K562 (cell line): ENCODE measurements around the gene NAXE. TPM values are rescaled to one million over a fixed set of nuclear protein-coding genes. Genes with fewer than 3 reads are reported as not detected.
A peak's percentile ranks its signal among the peaks of the same experiment; 100 is the strongest.

Experiments
- CUX1 ChIP-seq: fragments of 200-800 bp; sonication (Bioruptor generic); IDR thresholded peaks from 2 replicates; pipeline ENCODE4 v1.6.1; 2016; ENCODE audit warnings: missing genetic modification characterization, missing compliant biosample characterization
- E2F3 ChIP-seq: fragments of 250-450 bp; sonication (Bioruptor Pico); IDR thresholded peaks from 2 replicates; pipeline ENCODE4 v1.4.0; 2020; ENCODE audit warnings: mild to moderate bottlenecking
- ELF4 ChIP-seq: fragments of 450-650 bp; formaldehyde crosslinking; IDR thresholded peaks from 2 replicates; pipeline ENCODE4 v1.4.0; 2022; ENCODE audit warnings: missing genetic modification characterization
- HDAC3 ChIP-seq: fragments of 450-650 bp; IDR thresholded peaks from 2 replicates; pipeline ENCODE4 v1.6.1; 2018; ENCODE audit warnings: borderline replicate concordance, mild to moderate bottlenecking, moderate library complexity; ENCODE audit not compliant: partially characterized antibody
- HNRNPUL1 ChIP-seq: fragments of 200-400 bp; formaldehyde crosslinking; IDR thresholded peaks from 2 replicates; pipeline ENCODE4 v1.6.1; 2017; ENCODE audit warnings: low read length
- KDM5B ChIP-seq: fragments of 200-600 bp; sonication (generic); IDR thresholded peaks from 2 replicates; pipeline ENCODE4 v1.6.1; 2012; ENCODE audit warnings: low read depth, mild to moderate bottlenecking, moderate library complexity, low read length, control low read depth, inconsistent platforms; ENCODE audit not compliant: insufficient replicate concordance
- NCOA6 ChIP-seq: fragments of 450-650 bp; IDR thresholded peaks from 2 replicates; pipeline ENCODE4 v1.6.1; 2017; ENCODE audit warnings: mild to moderate bottlenecking
- PTBP1 ChIP-seq: fragments of 200-400 bp; formaldehyde crosslinking; IDR thresholded peaks from 2 replicates; pipeline ENCODE4 v1.6.1; 2017; ENCODE audit warnings: low read depth, low read length
- SNRNP70 ChIP-seq: fragments of 200-400 bp; formaldehyde crosslinking; optimal IDR thresholded peaks from 2 replicates; pipeline ENCODE3; 2017; ENCODE audit warnings: low read depth, low read length
- TCFL5 ChIP-seq: fragments of 250-450 bp; sonication (Bioruptor Pico); conservative IDR thresholded peaks from 2 replicates; pipeline ENCODE4 v1.6.1; 2021; ENCODE audit warnings: mild to moderate bottlenecking, moderate library complexity, matching md5 sums
- TEAD2 ChIP-seq: fragments of 450-650 bp; IDR thresholded peaks from 2 replicates; pipeline ENCODE4 v1.6.1; 2016; ENCODE audit warnings: missing genetic modification characterization, control low read depth, missing compliant biosample characterization
- ZBTB1 ChIP-seq: sonication (generic); formaldehyde crosslinking; IDR thresholded peaks from 2 replicates; pipeline ENCODE4 v1.8.1; 2023; ENCODE audit warnings: missing genetic modification reagents, low read depth, mild to moderate bottlenecking, borderline replicate concordance
- ZNF449 ChIP-seq: fragments of 250-450 bp; sonication (Bioruptor Pico); IDR thresholded peaks from 2 replicates; pipeline ENCODE4 v1.8.0; 2022; ENCODE audit warnings: moderate library complexity, mild to moderate bottlenecking, inconsistent platforms
- ZNF583 ChIP-seq: fragments of 250-450 bp; sonication (Bioruptor Pico); IDR thresholded peaks from 2 replicates; pipeline ENCODE4 v1.4.0; 2020
- polyA plus RNA-seq, 8 experiments: library from polyadenylated mRNA; depleted of rRNA in 4 of 8; stranded (reverse) in 5 of 8; unstranded in 3 of 8; fragments of >200 nt; fragmentation: Nextera tagmentation in 2 of 8; fragmentation: Illumina TruSeq in 1 of 8; extraction: Ambion mirVana in 2 of 8; extraction: Trizol in 1 of 8; gene quantifications; 2 replicates each; pipeline versions ENCODE4 v1.2.1 to v1.2.3, GENCODE V29; 2011 to 2014; ENCODE audit warnings: inconsistent platforms in 1 of 8, missing spikeins in 1 of 8
- total RNA-seq, 7 experiments: library from RNA; depleted of rRNA in 6 of 7; stranded (reverse); fragments of >200 nt in 6 of 7; fragmentation: Illumina TruSeq in 2 of 7; extraction: Trizol in 2 of 7; gene quantifications; 2 replicates each; pipeline versions ENCODE4 v1.2.1 to v1.2.3, GENCODE V29; 2011 to 2021; ENCODE audit warnings: low replicate concordance in 1 of 7
- TF ChIP-seq, protein P1 (sequence below): fragments of 450-650 bp; IDR thresholded peaks from 2 replicates; pipeline ENCODE4 v1.6.1; 2016
- TF ChIP-seq, protein P2 (sequence below): sonication (generic); formaldehyde crosslinking; IDR thresholded peaks from 2 replicates; pipeline ENCODE4 v1.8.0; 2022; ENCODE audit warnings: missing genetic modification reagents, mild to moderate bottlenecking, borderline replicate concordance

The NAXE gene
- total and polyA plus RNA-seq, 9 of the 15 experiments (the other 6 are each of a cell fraction or from before 2014, with no cell fraction given) = 27.3 to 137 (median 90.0) TPM

GRCh38 chr1:156601122-156601830, 9.7 kb downstream of the NAXE start, which contains the start of gene GPATCH4 (continued):
- TF ChIP-seq KDM5B = peak; percentile 88
- TF ChIP-seq ZBTB1 = no peak
- TF ChIP-seq NCOA6 = no peak
- TF ChIP-seq ZNF449 (CRISPR knock-in tag) = peak; percentile 30; the same call in 1 of the 2 replicates
- 0 out of 2 replicates have a peak, but pooled peaks have one; percentile 23 for TF ChIP-seq E2F3
- TF ChIP-seq, protein P1, sequence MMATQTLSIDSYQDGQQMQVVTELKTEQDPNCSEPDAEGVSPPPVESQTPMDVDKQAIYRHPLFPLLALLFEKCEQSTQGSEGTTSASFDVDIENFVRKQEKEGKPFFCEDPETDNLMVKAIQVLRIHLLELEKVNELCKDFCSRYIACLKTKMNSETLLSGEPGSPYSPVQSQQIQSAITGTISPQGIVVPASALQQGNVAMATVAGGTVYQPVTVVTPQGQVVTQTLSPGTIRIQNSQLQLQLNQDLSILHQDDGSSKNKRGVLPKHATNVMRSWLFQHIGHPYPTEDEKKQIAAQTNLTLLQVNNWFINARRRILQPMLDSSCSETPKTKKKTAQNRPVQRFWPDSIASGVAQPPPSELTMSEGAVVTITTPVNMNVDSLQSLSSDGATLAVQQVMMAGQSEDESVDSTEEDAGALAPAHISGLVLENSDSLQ = no peak
- no peak for TF ChIP-seq HNRNPUL1
- TF ChIP-seq HDAC3 = peak; percentile 52
- TF ChIP-seq CUX1 (CRISPR knock-in tag) = no peak
- TF ChIP-seq, protein P2, sequence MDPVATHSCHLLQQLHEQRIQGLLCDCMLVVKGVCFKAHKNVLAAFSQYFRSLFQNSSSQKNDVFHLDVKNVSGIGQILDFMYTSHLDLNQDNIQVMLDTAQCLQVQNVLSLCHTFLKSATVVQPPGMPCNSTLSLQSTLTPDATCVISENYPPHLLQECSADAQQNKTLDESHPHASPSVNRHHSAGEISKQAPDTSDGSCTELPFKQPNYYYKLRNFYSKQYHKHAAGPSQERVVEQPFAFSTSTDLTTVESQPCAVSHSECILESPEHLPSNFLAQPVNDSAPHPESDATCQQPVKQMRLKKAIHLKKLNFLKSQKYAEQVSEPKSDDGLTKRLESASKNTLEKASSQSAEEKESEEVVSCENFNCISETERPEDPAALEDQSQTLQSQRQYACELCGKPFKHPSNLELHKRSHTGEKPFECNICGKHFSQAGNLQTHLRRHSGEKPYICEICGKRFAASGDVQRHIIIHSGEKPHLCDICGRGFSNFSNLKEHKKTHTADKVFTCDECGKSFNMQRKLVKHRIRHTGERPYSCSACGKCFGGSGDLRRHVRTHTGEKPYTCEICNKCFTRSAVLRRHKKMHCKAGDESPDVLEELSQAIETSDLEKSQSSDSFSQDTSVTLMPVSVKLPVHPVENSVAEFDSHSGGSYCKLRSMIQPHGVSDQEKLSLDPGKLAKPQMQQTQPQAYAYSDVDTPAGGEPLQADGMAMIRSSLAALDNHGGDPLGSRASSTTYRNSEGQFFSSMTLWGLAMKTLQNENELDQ (CRISPR knock-in tag) = no peak
- TF ChIP-seq PTBP1 = no peak
- TF ChIP-seq TEAD2 (tag) = no peak
- TF ChIP-seq ZNF583 = no peak
- TF ChIP-seq SNRNP70 = no peak
- TF ChIP-seq TCFL5 (CRISPR knock-in tag) = no peak
- TF ChIP-seq ELF4 (CRISPR knock-in tag) = no peak
